Mesenteric fat pad (tissue), 1 donor: ENCODE measurements around the gene FOXP2. TPM values are rescaled to one million over a fixed set of nuclear protein-coding genes. Genes with fewer than 3 reads are reported as not detected.
"Not testable (repeated sequence)": the region's sequence is repeated elsewhere in the genome, so short reads cannot be mapped to it uniquely, and the experiment has no call there.

Source experiments
- DNase-seq: peaks from one replicate; pipeline ENCODE4 v3.0.0-alpha.2; 2020; ENCODE audit warnings: low spot score
- total RNA-seq: library from RNA; stranded (reverse); fragmentation: NEBNext Ultra II Directional; extraction: Animal tissue kit (Norgen Biotek cat#: 25700); gene quantifications from one replicate; pipeline ENCODE4 v1.2.1, GENCODE V29; 2021
- donor health status: DM: yes; HTN: yes; CAD: no.

FOXP2 gene
- total RNA-seq, 1 donor from 2014 or later, result 7.9 TPM

DNA sequence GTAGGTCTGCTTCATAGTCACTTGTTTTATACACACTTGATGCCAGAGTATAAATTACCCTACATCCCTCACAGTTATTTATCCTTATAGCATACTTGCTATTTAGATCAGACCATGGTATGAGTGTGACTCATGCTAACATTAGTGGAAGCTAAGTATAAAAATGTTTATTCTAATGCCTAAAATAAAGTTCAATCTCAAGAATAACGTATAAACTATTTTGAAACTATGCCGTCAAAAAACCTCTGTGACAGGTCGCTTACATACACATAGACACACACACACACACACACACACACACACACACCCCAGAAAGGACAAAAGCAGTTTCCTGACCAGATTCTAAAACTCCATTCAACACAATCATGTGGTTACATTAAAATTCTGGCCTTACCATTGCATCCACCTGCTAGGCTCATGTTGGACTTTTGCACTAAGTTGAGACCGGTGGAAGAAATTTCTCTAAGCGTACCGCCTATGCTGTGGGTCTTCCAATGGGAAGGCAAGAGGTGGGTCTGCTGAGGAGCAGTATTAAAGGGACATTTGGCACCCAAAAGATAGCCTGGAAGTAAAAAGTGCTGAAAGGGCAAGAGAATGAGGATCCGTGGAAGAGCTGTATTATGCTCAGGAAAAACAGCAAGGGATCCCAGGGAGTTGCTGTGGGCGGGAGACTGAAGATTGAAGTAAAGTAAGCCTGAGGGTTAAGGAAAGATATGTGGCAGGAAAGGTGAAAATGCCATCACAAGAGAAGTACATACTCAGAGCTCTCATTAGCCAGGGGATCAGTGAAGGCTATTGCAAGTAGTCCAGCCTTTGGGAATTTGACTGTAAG lies 5.0 kb downstream of the FOXP2 start:
- DNase-seq, result no peak

- DNase-seq, result no peak
Observed at GRCh38 chr7:114422507-114423501, 8.2 kb downstream of the FOXP2 start.

DNA sequence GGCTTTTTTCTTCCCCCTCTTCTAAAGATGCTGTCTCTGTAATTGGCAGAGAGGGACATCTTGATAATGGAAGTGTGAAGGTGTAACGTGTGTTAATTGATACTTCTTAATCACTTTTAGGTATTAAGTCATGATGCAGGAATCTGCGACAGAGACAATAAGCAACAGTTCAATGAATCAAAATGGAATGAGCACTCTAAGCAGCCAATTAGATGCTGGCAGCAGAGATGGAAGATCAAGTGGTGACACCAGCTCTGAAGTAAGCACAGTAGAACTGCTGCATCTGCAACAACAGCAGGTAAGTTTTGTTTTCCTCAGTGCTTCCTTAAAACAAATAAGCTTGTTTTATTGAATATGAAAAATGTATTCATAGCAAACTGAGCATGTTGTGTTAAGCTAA lies 11.8 kb downstream of the FOXP2 start:
- DNase-seq, result no peak

DNA sequence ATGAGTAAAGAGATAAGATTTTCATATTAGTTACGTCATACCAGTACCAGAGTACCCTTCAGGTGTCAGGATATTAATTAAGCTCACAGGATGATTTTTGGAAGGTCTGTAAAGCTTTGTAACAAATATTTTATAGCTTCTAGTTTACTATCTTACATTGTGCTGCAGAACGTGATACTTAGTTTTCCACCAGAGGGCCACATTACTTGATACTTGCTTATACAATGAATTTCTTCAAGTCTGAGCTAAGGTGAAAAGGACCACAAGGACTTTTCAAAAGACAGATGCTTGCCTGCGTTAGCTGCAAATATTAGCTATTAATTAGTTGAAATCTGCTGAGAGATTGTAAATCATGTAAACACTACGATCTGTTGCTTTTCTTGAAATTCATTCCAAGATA lies 12.2 kb downstream of the FOXP2 start:
- DNase-seq, result no peak

DNA sequence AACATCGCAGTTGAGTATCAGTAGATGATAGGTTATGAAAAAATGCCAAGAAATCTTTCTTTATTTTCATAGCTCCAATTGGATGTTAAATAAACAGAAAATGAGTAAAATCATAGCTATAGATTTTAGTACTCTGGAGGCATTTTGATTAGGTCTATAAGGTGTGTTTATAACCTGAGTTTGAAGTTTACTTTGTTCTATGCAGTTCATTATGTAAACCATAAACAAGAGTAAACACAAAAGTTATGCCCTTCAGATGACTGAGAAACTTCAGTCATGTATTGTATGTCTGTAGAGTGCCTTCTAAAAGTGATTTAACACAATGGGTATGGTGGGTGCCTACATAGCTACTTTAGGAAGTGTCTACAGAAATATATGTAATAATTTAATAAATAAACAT lies 13.6 kb downstream of the FOXP2 start:
- no peak for DNase-seq

GRCh38 chr7:114431189-114431588 lies 16.6 kb downstream of the FOXP2 start:
- no peak for DNase-seq

- no peak for DNase-seq
Observed at GRCh38 chr7:114432061-114432460, 17.4 kb downstream of the FOXP2 start.

- no peak for DNase-seq
Observed at GRCh38 chr7:114432703-114433102, 18.1 kb downstream of the FOXP2 start.

- no peak for DNase-seq
Observed at GRCh38 chr7:114439581-114439980, 25.0 kb downstream of the FOXP2 start.

- DNase-seq, result not testable (repeated sequence)
Observed at GRCh38 chr7:114440927-114441326, 26.3 kb downstream of the FOXP2 start.

DNA sequence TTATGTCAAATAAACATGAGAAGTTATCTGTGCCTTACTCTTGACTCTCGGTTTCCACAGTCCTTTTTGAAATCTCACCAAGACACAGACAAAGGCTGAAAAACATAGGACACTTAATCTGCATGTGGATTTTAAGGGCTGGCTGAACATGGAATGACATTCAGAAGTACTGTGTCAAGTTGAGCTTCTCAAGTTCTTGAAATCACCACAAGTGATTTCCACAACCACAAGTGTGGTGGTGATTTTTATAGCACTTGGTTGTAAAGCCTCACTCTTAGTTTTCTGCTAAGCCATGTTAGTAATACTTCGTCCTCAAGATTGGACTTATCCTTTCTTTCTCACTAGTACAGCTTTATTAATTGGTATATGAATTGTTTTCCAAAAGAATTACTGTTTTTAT lies 29.6 kb downstream of the FOXP2 start:
- no peak for DNase-seq

GRCh38 chr7:114450431-114450830 lies 35.8 kb downstream of the FOXP2 start:
- no peak for DNase-seq

DNA sequence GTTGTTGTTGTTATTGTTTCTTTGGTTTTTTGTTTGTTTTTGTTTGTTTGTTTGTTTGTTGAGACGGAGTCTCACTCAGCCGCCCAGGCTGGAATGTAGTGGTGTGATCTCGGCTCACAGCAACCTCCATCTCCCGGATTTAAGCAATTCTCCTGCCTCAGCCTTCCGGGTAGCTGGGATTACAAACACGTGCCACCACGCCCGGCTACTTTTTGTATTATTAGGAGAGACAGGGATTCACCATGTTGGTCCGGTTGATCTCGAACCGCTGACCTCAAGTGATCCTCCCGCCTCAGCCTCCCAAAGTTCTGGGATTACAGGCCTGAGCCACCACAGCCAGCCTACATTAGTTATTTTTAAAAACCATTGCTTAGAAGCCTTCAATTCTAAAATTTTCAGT lies 45.0 kb downstream of the FOXP2 start:
- DNase-seq, result no peak

GRCh38 chr7:114460021-114460420 lies 45.4 kb downstream of the FOXP2 start:
- DNase-seq, result no peak

GRCh38 chr7:114466917-114467316 lies 52.3 kb downstream of the FOXP2 start:
- no peak for DNase-seq

DNA sequence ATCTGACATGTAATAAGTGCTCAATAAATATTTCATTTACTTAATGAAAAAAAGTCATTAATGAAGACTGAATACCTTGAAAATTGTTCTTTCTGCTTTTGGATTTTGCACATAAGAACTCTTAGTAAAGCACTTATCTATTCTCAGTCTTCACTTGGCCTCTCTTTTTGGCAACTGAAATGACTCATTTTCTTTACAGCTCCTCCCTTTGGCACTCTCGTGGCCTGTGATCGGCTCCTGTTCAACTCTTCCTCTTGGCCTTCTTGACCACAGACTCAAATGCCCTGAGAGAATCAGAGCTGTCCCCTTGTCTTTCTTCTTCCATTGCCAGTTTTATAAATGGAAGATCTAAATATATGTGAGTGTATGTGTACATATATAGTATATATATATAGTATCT lies 54.2 kb downstream of the FOXP2 start:
- no peak for DNase-seq

- no peak for DNase-seq
Observed at GRCh38 chr7:114472896-114473512, 58.4 kb downstream of the FOXP2 start.

DNA sequence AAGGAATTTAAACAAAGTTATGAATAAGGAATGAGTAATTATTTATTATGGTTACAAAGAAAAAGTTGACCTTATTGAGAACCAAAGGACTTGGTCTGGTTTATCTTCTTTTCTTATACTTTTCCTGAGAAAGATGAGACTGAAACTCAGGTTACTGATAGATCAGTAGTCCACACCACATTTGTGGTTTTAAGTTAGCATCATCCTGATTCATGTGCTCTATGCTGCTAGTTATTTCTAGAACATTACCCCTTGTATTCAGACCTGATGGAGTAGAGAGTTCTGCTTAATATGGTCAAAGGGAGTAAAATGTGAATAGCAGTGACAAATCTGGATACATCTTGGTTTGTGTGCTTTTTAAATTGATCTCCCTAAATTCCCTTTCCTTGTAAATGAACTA lies 63.8 kb downstream of the FOXP2 start:
- DNase-seq, result no peak

- DNase-seq, result no peak
Observed at GRCh38 chr7:114481999-114482398, 67.4 kb downstream of the FOXP2 start.

- no peak for DNase-seq
Observed at GRCh38 chr7:114484226-114484625, 69.6 kb downstream of the FOXP2 start.

- DNase-seq, result no peak
Observed at GRCh38 chr7:114487174-114487573, 72.6 kb downstream of the FOXP2 start.

DNA sequence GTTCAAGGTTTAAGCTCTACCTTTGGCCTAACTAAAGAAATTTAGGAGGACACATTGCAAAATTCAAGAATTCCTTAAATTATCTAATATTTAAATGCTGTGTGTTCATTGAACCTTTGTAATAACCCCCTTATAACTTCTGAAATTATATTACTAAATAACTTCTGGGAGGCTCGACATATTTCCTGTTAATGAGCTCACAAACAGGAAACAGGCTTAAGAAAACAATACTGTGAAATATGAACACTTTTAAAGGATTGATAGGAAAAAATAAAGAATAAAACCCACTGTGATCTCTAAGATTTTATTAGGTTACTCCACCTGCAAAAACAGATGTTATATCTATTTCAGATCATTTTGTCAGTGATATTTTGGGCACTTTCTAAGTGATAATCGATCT lies 74.1 kb downstream of the FOXP2 start:
- no peak for DNase-seq
